ENCODE results near the gene DENND5B. TPM values are rescaled to one million over a fixed set of nuclear protein-coding genes. Genes with fewer than 3 reads are reported as not detected.
A peak's percentile ranks its signal among the peaks of the same experiment; 100 is the strongest.

DENND5B gene
- total and polyA plus RNA-seq, 4 donors, result 4.5 to 23.1 (median 9.3) TPM

DNA sequence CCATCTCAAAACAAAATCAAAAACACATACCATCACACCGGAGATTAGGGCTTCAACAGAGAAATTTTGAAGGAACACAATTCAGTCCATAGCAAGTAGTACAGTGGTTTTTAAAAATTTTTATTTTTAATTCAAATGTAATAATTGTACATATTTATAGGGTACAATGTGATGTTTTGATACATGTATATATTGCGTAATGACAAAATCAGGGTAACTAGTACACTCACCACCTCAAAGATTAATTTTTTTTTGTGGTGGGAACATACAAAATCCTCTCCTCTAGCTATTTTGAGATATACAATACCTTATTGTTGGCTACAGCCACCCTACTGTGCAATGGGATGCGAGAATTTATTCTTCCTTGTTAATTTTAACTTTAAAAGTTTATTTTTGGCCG lies 42.5 kb upstream of the DENND5B start:
- DNase-seq (ENCODE audit: low spot score), result no peak
- WGBS, result 81% methylated on average over 4 of the region's 4 CpGs
- no peak overlapping the region for H3K27ac ChIP-seq (ENCODE audit: low read depth in 1 of 2, low read length in 2 of 2)
- H3K27me3 ChIP-seq (ENCODE audit: control insufficient read depth in 4 of 4, insufficient read depth in 4 of 4, low read length in 3 of 4), result no peaks in the 10 kb centered on the region
- H3K36me3 ChIP-seq (ENCODE audit: control insufficient read depth in 4 of 4, insufficient read depth in 3 of 4, low read depth in 1 of 4, low read length in 3 of 4), result no peaks in the 10 kb centered on the region
- no peaks in the 10 kb centered on the region for H3K4me1 ChIP-seq (ENCODE audit: control insufficient read depth in 4 of 4, insufficient read depth in 4 of 4, low read length in 3 of 4)
- H3K9me3 ChIP-seq (ENCODE audit: control insufficient read depth in 4 of 4, low read length in 3 of 4), result no peaks in the 10 kb centered on the region
- TF ChIP-seq FOXA2 (IDR thresholded peaks at IDR 0.05), result no peak
- no peak for TF ChIP-seq NR2F2 (IDR thresholded peaks at IDR 0.05)
- TF ChIP-seq HNF4A (conservative IDR thresholded peaks at IDR 0.05), result no peak
- no peak for TF ChIP-seq GABPA (IDR thresholded peaks at IDR 0.05 in 1 of 2, conservative IDR thresholded peaks at IDR 0.05 in 1 of 2)
- TF ChIP-seq RXRA (IDR thresholded peaks at IDR 0.05), result no peak
- TF ChIP-seq YY1 (IDR thresholded peaks at IDR 0.05), result no peak
- H3K9ac ChIP-seq (ENCODE audit: low read depth in 1 of 2, low read length in 2 of 2), result no peak overlapping the region
- H3K4me3 ChIP-seq (ENCODE audit: low read depth in 1 of 3, low read length in 3 of 3), result no peak overlapping the region

DNA sequence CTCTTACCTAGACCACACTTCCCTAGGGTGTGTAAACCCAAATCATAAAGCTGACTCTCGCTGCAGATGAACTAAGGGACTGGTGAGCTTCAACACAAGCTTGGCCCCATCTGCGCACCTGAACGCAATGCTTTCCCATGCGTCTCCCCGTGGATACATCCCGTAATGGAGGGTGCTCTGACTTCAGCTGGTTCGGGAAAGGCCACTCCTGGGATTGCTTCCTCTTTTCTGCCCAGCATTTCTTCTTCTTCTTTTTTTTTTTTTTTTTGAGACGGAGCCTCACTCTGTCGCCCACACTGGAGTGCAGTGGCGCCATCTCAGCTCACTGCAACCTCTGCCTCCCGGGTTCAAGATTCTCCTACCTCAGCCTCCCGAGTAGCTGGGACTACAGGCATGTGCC lies 40.9 kb upstream of the DENND5B start:
- no peaks in the 10 kb centered on the region for H3K9me3 ChIP-seq (ENCODE audit: control insufficient read depth in 4 of 4, low read length in 3 of 4)
- 89% methylated on average over 12 of the region's 12 CpGs for WGBS
- H3K4me3 ChIP-seq (ENCODE audit: low read depth in 1 of 3, low read length in 3 of 3), result no peak overlapping the region
- H3K36me3 ChIP-seq (ENCODE audit: control insufficient read depth in 4 of 4, insufficient read depth in 3 of 4, low read depth in 1 of 4, low read length in 3 of 4), result no peaks in the 10 kb centered on the region
- H3K9ac ChIP-seq (ENCODE audit: low read depth in 1 of 2, low read length in 2 of 2), result no peak overlapping the region
- no peaks in the 10 kb centered on the region for H3K4me1 ChIP-seq (ENCODE audit: control insufficient read depth in 4 of 4, insufficient read depth in 4 of 4, low read length in 3 of 4)
- no peaks in the 10 kb centered on the region for H3K27me3 ChIP-seq (ENCODE audit: control insufficient read depth in 4 of 4, insufficient read depth in 4 of 4, low read length in 3 of 4)
- no peak for DNase-seq (ENCODE audit: low spot score)
- H3K27ac ChIP-seq (ENCODE audit: low read depth in 1 of 2, low read length in 2 of 2), result no peak overlapping the region
- TF ChIP-seq NR2F2 (IDR thresholded peaks at IDR 0.05), result no peak

DNA sequence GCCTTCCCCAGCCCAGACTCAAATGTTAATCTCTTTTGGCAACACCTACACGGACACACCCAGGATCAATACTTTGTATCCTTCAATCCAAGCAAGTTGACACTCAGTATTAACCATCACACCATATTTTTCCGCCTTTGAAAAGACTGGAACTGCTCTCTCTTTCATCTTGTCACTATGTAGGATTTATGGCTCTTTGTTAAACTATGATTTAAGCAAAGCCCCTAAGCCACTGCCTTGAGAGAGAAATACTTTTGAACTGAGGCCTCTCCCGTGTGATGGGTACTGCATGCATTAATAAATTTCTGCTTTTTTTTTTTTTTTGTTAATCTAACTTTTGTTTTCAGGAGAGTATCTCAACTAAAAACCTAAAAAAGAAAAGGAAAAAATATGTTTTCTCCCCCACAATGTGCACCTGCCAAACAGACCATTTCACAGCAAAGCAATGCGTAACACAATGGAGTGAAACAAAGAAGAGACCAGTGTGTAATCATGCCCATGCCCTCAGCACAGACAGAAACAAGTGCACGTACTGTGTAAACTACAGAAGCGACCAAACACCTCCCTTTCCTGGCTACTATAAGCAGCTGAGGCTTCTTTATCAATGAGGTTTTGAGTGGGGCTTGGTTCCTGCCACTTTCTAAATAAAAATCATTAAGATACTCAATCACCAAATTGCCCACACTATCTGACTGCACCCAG lies 40.2 kb upstream of the DENND5B start:
- H3K4me3 ChIP-seq (ENCODE audit: low read depth in 1 of 3, low read length in 3 of 3), result no peak overlapping the region
- WGBS, result 85% methylated on average over 6 of the region's 6 CpGs
- no peaks in the 10 kb centered on the region for H3K9me3 ChIP-seq (ENCODE audit: control insufficient read depth in 4 of 4, low read length in 3 of 4)
- H3K36me3 ChIP-seq (ENCODE audit: control insufficient read depth in 4 of 4, insufficient read depth in 3 of 4, low read depth in 1 of 4, low read length in 3 of 4), result no peaks in the 10 kb centered on the region
- no peaks in the 10 kb centered on the region for H3K4me1 ChIP-seq (ENCODE audit: control insufficient read depth in 4 of 4, insufficient read depth in 4 of 4, low read length in 3 of 4)
- H3K9ac ChIP-seq (ENCODE audit: low read depth in 1 of 2, low read length in 2 of 2), result no peak overlapping the region
- H3K27me3 ChIP-seq (ENCODE audit: control insufficient read depth in 4 of 4, insufficient read depth in 4 of 4, low read length in 3 of 4), result no peaks in the 10 kb centered on the region
- no peak for DNase-seq (ENCODE audit: low spot score)
- no peak overlapping the region for H3K27ac ChIP-seq (ENCODE audit: low read depth in 1 of 2, low read length in 2 of 2)
- no peak for TF ChIP-seq GABPA (IDR thresholded peaks at IDR 0.05 in 1 of 2, conservative IDR thresholded peaks at IDR 0.05 in 1 of 2)
- TF ChIP-seq, protein P1, sequence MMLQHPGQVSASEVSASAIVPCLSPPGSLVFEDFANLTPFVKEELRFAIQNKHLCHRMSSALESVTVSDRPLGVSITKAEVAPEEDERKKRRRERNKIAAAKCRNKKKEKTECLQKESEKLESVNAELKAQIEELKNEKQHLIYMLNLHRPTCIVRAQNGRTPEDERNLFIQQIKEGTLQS (IDR thresholded peaks at IDR 0.05), result no peak
- TF ChIP-seq EGR1 (IDR thresholded peaks at IDR 0.05; ENCODE audit: low read depth in 2 of 2), result no peak

DNA sequence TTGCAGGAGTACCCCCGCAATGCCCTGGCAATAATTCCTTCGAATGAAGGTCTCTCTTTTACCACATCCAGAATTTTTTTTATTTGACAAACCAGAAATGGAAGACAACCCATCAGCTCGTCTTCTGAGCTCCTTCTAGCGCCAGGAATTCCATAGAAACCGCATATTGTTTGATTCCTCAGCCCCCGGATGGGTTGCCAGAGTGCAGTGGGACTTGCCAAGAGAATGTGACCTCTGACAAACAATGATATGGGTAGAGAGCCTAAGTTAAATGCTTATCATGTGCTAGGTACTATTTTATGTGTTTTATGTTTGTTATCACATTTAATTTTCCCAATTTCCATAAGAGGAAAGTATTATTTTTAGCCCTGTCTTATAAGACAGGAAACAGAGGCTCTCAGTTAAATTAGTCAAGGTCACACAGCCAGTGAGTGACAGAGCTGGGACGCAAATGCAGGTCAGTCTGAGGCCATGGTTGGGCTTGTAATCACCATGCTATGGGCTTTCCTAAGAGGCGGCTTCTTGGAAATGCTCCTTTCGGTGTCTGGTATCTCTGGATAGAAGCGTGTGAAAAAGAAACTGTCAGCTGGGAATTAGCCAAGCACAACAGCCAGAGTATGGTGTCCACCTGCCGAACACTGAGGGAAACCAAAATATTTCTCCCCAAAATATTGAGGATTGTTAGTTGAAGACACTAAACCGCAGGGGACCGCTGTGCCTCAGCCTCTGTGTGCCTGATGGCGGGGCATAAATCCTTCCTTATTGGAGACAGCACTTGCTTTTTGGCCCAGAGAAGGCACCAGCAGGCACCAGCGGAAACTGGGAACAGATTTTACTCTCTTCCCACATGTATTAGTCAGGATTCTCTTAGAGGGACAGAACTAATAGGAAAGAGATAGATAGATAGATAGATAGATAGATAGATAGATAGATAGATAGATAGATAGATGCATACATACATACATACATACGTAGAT lies 39.1 kb upstream of the DENND5B start:
- peak overlapping the region; percentile 19 to 64 for H3K27ac ChIP-seq (ENCODE audit: low read depth in 1 of 2, low read length in 2 of 2)
- DNase-seq (ENCODE audit: low spot score), result no peak
- 73% methylated on average over 16 of the region's 16 CpGs for WGBS

More for the DNA sequence above, 39.1 kb upstream of the DENND5B start:
- Histone ChIP-seq H3K36me3 (ENCODE audit: control insufficient read depth in 4 of 4, insufficient read depth in 3 of 4, low read depth in 1 of 4, low read length in 3 of 4) (no peaks in the 10 kb centered on the region), H3K27me3 (ENCODE audit: control insufficient read depth in 4 of 4, insufficient read depth in 4 of 4, low read length in 3 of 4) (no peaks in the 10 kb centered on the region), H3K4me3 (ENCODE audit: low read depth in 1 of 3, low read length in 3 of 3) (no peak overlapping the region), H3K9ac (ENCODE audit: low read depth in 1 of 2, low read length in 2 of 2) (no peak overlapping the region), H3K4me1 (ENCODE audit: control insufficient read depth in 4 of 4, insufficient read depth in 4 of 4, low read length in 3 of 4) (no peaks in the 10 kb centered on the region), H3K9me3 (ENCODE audit: control insufficient read depth in 4 of 4, low read length in 3 of 4) (no peaks in the 10 kb centered on the region)
- TF ChIP-seq NR2F2 (IDR thresholded peaks at IDR 0.05) (peak; percentile 89), RXRA (IDR thresholded peaks at IDR 0.05) (peak; percentile 51 to 67), SP1 (IDR thresholded peaks at IDR 0.05) (peak; percentile 43), MAX (IDR thresholded peaks at IDR 0.05) (no peak), RAD21 (IDR thresholded peaks at IDR 0.05) (peak in 1 of 2 donors; percentile 12), TAF1 (conservative IDR thresholded peaks at IDR 0.05) (no peak)
- TF ChIP-seq, protein P1 (IDR thresholded peaks at IDR 0.05), result no peak

Measured in liver (tissue), 9 donors.